ENCODE data around the gene SORBS2. TPM values are rescaled to one million over a fixed set of nuclear protein-coding genes. Genes with fewer than 3 reads are reported as not detected.

SORBS2 gene
- total RNA-seq, 1 donor from 2014 or later: not detected

DNA sequence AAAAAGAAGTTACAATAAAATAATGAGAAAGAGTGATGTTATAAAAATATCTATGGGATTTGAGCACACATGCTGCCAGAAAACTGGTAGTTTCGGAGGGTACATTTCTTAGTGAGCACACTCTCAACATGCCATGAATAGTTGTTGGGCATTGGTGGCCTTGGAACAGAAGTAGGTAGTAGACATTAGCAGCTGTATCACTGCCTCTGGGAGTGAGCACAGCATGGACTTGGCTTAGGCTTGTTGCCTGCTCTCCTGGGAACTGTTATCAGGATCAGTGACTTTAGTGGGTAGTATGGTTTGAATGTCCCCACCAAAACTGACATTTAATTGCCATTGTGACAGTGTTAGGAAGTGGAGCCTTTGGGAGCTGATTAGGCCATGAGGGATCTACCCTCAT, 263.4 kb downstream of the SORBS2 start:
- H3K4me3 Mint-ChIP-seq: no peak overlapping the region
- H3K4me1 Mint-ChIP-seq: no peaks in the 10 kb centered on the region
- H3K27me3 Mint-ChIP-seq: peaks cover 22% of the 10 kb centered on the region
- no peaks in the 10 kb centered on the region for H3K36me3 Mint-ChIP-seq (ENCODE audit: low read depth)
- no peaks in the 10 kb centered on the region for H3K9me3 Mint-ChIP-seq
- no peak overlapping the region for H3K27ac Mint-ChIP-seq
- intact Hi-C loops (cut with micrococcal nuclease): no loop called here
- DNase-seq: no peak

DNA sequence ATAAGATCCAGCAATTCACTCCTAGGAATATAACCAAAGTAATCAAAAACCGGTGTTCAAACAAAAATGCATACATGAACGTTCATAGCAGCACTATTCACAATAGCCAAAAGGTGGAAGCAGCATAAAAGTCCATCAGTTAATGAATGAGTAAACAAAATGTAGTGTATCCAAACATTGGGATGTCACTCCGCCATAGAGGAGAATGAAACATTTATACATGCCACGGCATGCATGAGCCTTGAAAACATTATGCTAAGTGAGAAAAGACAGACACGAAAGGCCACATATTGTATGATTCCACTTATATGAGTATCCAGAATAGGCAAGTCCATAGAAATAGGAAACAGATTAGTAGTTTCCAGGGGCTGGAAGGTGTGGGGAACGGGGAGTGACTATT, 265.7 kb downstream of the SORBS2 start:
- DNase-seq: no peak
- intact Hi-C loops (cut with micrococcal nuclease): no loop called here
- Mint-ChIP-seq H3K4me1 (no peaks in the 10 kb centered on the region), H3K27me3 (peaks cover 19% of the 10 kb centered on the region), H3K36me3 (ENCODE audit: low read depth) (no peaks in the 10 kb centered on the region), H3K27ac (no peak overlapping the region), H3K4me3 (no peak overlapping the region), H3K9me3 (no peaks in the 10 kb centered on the region)

DNA sequence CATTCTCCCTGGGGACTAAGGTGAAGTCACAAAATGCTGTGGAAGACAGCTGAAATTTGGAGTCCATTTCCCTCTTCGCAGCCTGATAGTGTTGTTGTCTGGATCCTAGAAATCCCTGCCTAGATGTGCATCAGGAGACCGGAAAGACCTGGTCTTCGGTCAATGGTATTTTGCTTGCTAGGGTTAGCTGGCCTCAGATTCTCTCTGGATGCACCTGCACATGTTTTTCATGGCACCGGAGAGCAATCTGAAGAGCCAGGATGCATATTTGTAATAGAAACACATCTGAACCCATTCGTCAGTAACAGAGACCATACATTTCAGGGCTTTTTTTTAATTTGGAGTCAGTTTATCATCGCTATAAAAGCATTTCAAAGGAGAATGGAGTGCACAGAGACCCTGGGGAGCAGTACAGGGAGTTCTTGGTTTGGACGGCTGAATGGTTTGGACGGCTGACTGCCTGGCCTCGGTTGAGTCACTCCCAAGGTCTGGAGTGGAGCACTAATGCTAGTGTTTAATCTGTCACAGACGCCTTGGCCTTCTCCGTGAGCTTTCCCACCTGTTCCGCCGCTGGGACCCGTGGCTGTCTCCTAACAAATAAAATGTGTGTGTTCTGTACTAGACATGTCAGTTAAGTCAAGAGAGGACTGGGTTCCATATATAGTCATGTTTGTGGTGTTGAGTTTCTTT, 269.2 kb downstream of the SORBS2 start:
- H3K36me3 Mint-ChIP-seq (ENCODE audit: low read depth): no peaks in the 10 kb centered on the region
- no peak overlapping the region for H3K27ac Mint-ChIP-seq
- no peak overlapping the region for H3K4me3 Mint-ChIP-seq
- peaks cover 14% of the 10 kb centered on the region for H3K27me3 Mint-ChIP-seq
- intact Hi-C loops (cut with micrococcal nuclease): no loop called here
- no peak for DNase-seq
- H3K4me1 Mint-ChIP-seq: no peaks in the 10 kb centered on the region
- H3K9me3 Mint-ChIP-seq: no peaks in the 10 kb centered on the region

DNA sequence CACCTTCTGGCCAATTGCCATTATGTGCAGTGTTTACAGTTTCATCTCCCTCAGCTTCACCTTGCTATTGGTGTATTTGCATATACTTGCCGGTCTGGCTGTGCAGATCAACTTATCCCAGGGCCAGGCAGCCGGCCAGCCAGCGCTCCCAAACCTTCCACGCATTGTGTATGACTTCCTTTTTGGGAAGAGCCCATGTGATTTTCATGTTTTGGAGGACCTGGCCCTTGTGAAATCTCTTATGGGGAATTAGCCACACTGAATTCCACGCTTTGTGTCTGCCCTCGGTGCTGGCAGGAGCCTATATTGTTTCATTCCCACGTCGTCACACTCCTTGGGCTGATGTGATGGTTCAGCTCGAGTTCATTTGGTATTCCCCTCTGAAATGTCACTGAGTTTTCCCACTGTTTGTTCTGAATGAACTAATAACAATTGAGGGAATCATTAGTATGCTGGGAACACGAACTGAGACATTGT, 270.7 kb downstream of the SORBS2 start:
- H3K9me3 Mint-ChIP-seq: no peaks in the 10 kb centered on the region
- no peak overlapping the region for H3K27ac Mint-ChIP-seq
- no peaks in the 10 kb centered on the region for H3K36me3 Mint-ChIP-seq (ENCODE audit: low read depth)
- DNase-seq: no peak
- H3K4me1 Mint-ChIP-seq: no peaks in the 10 kb centered on the region
- no peak overlapping the region for H3K4me3 Mint-ChIP-seq
- peaks cover 17% of the 10 kb centered on the region for H3K27me3 Mint-ChIP-seq
- intact Hi-C loops (cut with micrococcal nuclease): no loop called here

DNA sequence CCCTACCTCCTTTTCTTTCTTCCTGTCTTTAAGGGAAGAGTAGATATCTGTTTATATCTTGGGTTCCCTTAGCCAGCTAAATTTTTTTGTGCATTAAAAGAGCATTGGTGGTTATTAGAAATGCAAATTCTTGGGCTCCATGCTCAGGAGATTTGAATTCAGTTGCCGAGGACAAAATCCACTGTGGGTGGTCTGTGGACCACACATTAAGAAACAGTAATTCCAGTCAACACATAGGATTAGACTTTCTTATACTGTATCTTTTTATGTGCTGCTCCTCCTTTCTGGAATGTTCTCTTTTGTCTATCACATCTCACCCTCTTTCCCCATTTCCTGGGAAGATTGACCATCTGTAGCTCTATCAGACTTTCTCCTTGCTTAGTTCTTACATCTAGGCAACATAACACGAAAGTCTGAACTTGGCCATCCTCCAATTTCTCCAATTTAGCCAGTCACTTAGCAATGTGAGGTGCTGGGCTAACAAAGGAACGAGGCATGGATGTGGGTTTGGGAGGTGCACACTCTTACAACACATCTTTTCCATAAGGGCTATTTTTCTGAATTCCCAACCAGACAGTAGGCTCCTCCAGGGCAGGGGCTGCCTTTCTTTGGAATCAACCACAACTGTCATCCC, 271.4 kb downstream of the SORBS2 start:
- intact Hi-C loops (cut with micrococcal nuclease): no loop called here
- no peak for DNase-seq
- H3K27me3 Mint-ChIP-seq: peaks cover 21% of the 10 kb centered on the region
- no peaks in the 10 kb centered on the region for H3K36me3 Mint-ChIP-seq (ENCODE audit: low read depth)
- no peak overlapping the region for H3K4me3 Mint-ChIP-seq
- H3K4me1 Mint-ChIP-seq: peaks cover 2% of the 10 kb centered on the region
- H3K27ac Mint-ChIP-seq: no peak overlapping the region
- H3K9me3 Mint-ChIP-seq: no peaks in the 10 kb centered on the region

DNA sequence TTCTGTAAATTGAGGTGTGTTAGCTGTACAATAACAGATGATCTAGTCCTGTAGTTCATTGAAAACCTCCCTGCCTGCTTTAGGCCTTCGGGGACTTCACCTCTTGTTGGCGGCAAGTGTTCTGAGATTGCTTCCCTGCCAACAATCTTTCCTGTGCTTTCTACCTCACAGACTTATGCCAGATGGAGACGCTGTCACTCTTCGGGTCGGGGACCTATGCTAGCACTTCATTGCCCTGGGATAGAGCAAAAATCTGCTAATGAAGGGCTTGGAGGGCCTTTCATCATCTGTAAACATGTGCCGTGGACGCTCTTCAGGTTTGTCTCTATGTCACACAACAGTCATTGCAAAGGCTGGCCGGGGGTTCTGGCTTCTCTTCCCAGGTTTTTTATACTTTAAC, 272.0 kb downstream of the SORBS2 start:
- H3K27ac Mint-ChIP-seq: no peak overlapping the region
- no peaks in the 10 kb centered on the region for H3K36me3 Mint-ChIP-seq (ENCODE audit: low read depth)
- no peak overlapping the region for H3K4me3 Mint-ChIP-seq
- intact Hi-C loops (cut with micrococcal nuclease): no loop called here
- no peak for DNase-seq
- peaks cover 21% of the 10 kb centered on the region for H3K27me3 Mint-ChIP-seq
- H3K4me1 Mint-ChIP-seq: peaks cover 2% of the 10 kb centered on the region
- no peaks in the 10 kb centered on the region for H3K9me3 Mint-ChIP-seq

DNA sequence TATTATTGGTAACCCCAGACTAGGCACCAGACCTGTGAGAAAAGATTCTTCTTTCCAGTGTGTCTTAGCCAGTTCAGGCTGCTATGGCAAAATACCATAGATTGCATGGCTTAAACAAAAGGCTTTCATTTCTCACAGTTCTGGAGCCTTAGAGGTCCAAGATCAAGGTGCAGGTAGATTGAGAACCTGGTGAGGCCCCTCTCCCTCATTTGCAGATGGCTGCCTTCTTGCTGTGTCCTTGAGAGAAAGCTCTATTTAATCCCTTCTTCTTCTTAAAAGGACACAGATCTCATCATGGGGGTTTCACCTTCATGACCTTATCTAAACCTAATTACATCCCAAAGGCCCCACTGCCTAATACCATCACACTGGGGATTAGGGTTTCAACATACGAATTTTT, 273.2 kb downstream of the SORBS2 start:
- H3K27ac Mint-ChIP-seq: no peak overlapping the region

DNA sequence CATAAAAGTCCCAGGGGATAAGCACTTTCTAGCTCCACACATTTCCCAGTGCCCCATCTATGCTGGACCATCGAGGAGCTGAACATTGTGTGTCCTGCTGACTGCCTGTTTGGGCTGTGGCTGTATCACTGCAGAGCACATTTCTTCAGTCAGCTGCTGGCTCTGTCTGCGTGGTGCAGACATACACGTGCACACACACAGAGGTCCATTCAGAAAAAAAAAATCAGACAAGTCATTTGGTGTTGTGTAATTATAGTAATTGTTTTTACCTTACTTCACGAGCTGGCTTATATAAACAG, 275.6 kb downstream of the SORBS2 start:
- H3K27ac Mint-ChIP-seq: no peak overlapping the region
- intact Hi-C loops (cut with micrococcal nuclease): no loop called here
- peaks cover 2% of the 10 kb centered on the region for H3K4me1 Mint-ChIP-seq

More for the DNA sequence above, 273.2 kb downstream of the SORBS2 start:
- Mint-ChIP-seq H3K4me3 (no peak overlapping the region), H3K4me1 (peaks cover 2% of the 10 kb centered on the region), H3K9me3 (no peaks in the 10 kb centered on the region), H3K27me3 (peaks cover 27% of the 10 kb centered on the region), H3K36me3 (ENCODE audit: low read depth) (no peaks in the 10 kb centered on the region)
- intact Hi-C loops (cut with micrococcal nuclease): no loop called here
- no peak for DNase-seq

DNA sequence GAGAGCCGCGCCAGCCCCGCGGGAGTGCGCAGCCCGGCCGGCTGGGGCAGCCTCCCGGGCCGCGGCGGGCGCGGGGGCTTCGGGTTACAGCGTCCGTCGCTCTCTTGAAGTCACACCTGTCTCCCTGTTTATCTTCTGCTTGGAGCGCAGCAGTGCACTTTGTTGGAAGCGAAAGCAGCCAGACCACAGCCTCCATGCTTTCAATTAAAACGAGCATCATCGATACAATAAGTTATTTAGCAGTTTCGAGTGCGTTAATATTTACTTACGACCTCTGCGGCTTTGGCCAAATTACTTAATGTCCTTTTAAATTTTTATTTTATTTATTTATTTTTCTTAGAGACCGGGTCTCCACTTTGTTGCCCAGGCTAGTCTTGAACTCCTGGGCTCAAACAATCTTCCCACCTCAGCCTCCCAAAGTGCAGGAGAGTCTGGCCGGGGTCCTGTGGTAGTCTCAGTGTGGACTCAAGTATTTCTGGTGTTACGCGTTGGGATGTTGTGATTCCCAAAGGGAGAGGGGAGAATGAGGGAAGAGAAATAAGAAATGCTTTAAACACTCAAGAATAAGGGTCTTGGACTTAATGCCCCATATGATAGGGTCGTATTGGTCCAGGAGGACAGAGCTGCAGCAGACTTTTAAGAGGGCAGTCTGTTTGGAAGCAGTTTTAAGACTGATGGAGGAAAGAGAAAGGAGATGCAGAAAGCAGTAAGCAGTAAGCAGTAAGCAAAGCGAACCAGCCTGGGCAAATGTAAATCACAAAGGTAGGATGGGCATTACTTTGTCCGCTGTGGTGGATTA, 276.2 kb downstream of the SORBS2 start:
- no peak overlapping the region for H3K27ac Mint-ChIP-seq
- H3K4me1 Mint-ChIP-seq: peaks cover 2% of the 10 kb centered on the region
- intact Hi-C loops (cut with micrococcal nuclease): no loop called here
- no peak for DNase-seq
- no peaks in the 10 kb centered on the region for H3K36me3 Mint-ChIP-seq (ENCODE audit: low read depth)
- peaks cover 33% of the 10 kb centered on the region for H3K27me3 Mint-ChIP-seq
- H3K4me3 Mint-ChIP-seq: peak overlapping the region; percentile 36
- H3K9me3 Mint-ChIP-seq: no peaks in the 10 kb centered on the region

More for the DNA sequence above, 275.6 kb downstream of the SORBS2 start:
- peaks cover 32% of the 10 kb centered on the region for H3K27me3 Mint-ChIP-seq
- no peak for DNase-seq
- no peak overlapping the region for H3K4me3 Mint-ChIP-seq
- H3K9me3 Mint-ChIP-seq: no peaks in the 10 kb centered on the region
- H3K36me3 Mint-ChIP-seq (ENCODE audit: low read depth): no peaks in the 10 kb centered on the region
